HUES64 (cell line): ENCODE results near the gene PCDHGA6.
"Not testable (repeated sequence)": the region's sequence is repeated elsewhere in the genome, so short reads cannot be mapped to it uniquely, and the experiment has no call there.

Source experiments
- H3K27ac ChIP-seq: 2 replicates; pipeline ENCODE4 v1.7.0; 2013; ENCODE audit warnings: low read depth, low read length, inconsistent platforms
- H3K27me3 ChIP-seq: 2 replicates; pipeline ENCODE4 v1.6.1; 2013; ENCODE audit warnings: mild to moderate bottlenecking, low read length; ENCODE audit not compliant: insufficient read depth
- H3K36me3 ChIP-seq: 2 replicates; pipeline ENCODE4 v1.6.1; 2013; ENCODE audit warnings: mild to moderate bottlenecking, low read length; ENCODE audit not compliant: insufficient read depth
- H3K4me1 ChIP-seq: 2 replicates; pipeline ENCODE4 v1.6.1; 2013; ENCODE audit warnings: mild to moderate bottlenecking, low read length, moderate library complexity; ENCODE audit not compliant: insufficient read depth
- H3K4me3 ChIP-seq: 2 replicates; pipeline ENCODE4 v1.5.1; 2013; ENCODE audit warnings: mild to moderate bottlenecking, low read length, moderate library complexity
- H3K9ac ChIP-seq: 2 replicates; pipeline ENCODE4 v1.6.1; 2013; ENCODE audit warnings: mild to moderate bottlenecking, low read depth, low read length
- H3K9me3 ChIP-seq: 2 replicates; pipeline ENCODE4 v1.6.1; 2013; ENCODE audit warnings: low read depth, low read length; ENCODE audit not compliant: insufficient read depth
- WGBS: fragments of 150-250, 120-280 bp; methylation state at CpG from one replicate; pipeline ENCODE4 v1.1.7; 2013; ENCODE audit warnings: missing lambda C conversion rate; 5-methylcytosine and 5-hydroxymethylcytosine counted together

PCDHGA6 gene

GRCh38 chr5:141343953-141344463, 29.7 kb upstream of the PCDHGA6 start:
- 60% methylated on average over 31 of the region's 31 CpGs for WGBS
- no peaks in the 10 kb centered on the region; the same call in 1 of the 2 replicates for H3K27me3 ChIP-seq
- no peaks in the 10 kb centered on the region for H3K36me3 ChIP-seq
- H3K4me3 ChIP-seq, result peak overlapping the region; percentile 58
- peak overlapping the region; percentile 63 for H3K9ac ChIP-seq
- H3K4me1 ChIP-seq, result no peaks in the 10 kb centered on the region
- H3K27ac ChIP-seq, result peak overlapping the region; percentile 25; the same call in 1 of the 2 replicates
- H3K9me3 ChIP-seq, result peaks cover 43% of the 10 kb centered on the region

- Histone ChIP-seq H3K36me3 (no peaks in the 10 kb centered on the region), H3K4me1 (no peaks in the 10 kb centered on the region), H3K4me3 (no peak overlapping the region), H3K9ac (no peak overlapping the region), H3K27ac (no peak overlapping the region), H3K9me3 (peaks cover 37% of the 10 kb centered on the region), H3K27me3 (no peaks in the 10 kb centered on the region; the same call in 1 of the 2 replicates)
- WGBS, result 95% methylated on average over 20 of the region's 20 CpGs
Measured at GRCh38 chr5:141345327-141345726, 28.4 kb upstream of the PCDHGA6 start.

- not testable (repeated sequence) for H3K27me3 ChIP-seq, H3K4me3 ChIP-seq, H3K36me3 ChIP-seq, H3K27ac ChIP-seq, H3K9ac ChIP-seq, H3K4me1 ChIP-seq
- H3K9me3 ChIP-seq, result peaks cover 42% of the 10 kb centered on the region
- WGBS, result 95% methylated on average over 27 of the region's 35 CpGs
Measured at GRCh38 chr5:141346017-141346416, 27.7 kb upstream of the PCDHGA6 start.

GRCh38 chr5:141349917-141350619, 23.6 kb upstream of the PCDHGA6 start, which contains the start of gene PCDHGB1:
PCDHGB1 (plus strand) TSS chr5:141350099; CDS start chr5:141350261, 162 bp downstream.
- H3K27me3 ChIP-seq, result no peaks in the 10 kb centered on the region
- no peaks in the 10 kb centered on the region for H3K4me1 ChIP-seq
- H3K4me3 ChIP-seq, result peak within 1 kb of the TSS; percentile 43
- H3K9ac ChIP-seq, result no peak within 1 kb of the TSS; the same call in 1 of the 2 replicates
- 81% methylated on average over 29 of the region's 29 CpGs for WGBS
- peaks cover 57% of the 10 kb centered on the region for H3K9me3 ChIP-seq
- H3K27ac ChIP-seq, result no peak within 1 kb of the TSS
- H3K36me3 ChIP-seq, result no peaks in the 10 kb centered on the region

GRCh38 chr5:141351591-141351990, 22.1 kb upstream of the PCDHGA6 start:
- Histone ChIP-seq H3K27me3 (no peaks in the 10 kb centered on the region), H3K27ac (no peak overlapping the region), H3K9me3 (peaks cover 62% of the 10 kb centered on the region), H3K4me3 (no peak overlapping the region), H3K9ac (no peak overlapping the region), H3K36me3 (no peaks in the 10 kb centered on the region), H3K4me1 (no peaks in the 10 kb centered on the region)
- 96% methylated on average over 29 of the region's 36 CpGs for WGBS

- 95% methylated on average over 29 of the region's 29 CpGs for WGBS
- Histone ChIP-seq H3K36me3 (no peaks in the 10 kb centered on the region), H3K9me3 (peaks cover 54% of the 10 kb centered on the region), H3K4me1 (no peaks in the 10 kb centered on the region), H3K27ac (no peak within 1 kb of the TSS), H3K4me3 (no peak within 1 kb of the TSS), H3K9ac (no peak within 1 kb of the TSS), H3K27me3 (no peaks in the 10 kb centered on the region)
Measured at GRCh38 chr5:141354900-141355469, 18.7 kb upstream of the PCDHGA6 start, which contains the start of gene PCDHGA4. PCDHGA4 (plus strand) TSS chr5:141355021; CDS start chr5:141355108, 87 bp downstream.

GRCh38 chr5:141355641-141356040, 18.1 kb upstream of the PCDHGA6 start:
- Histone ChIP-seq H3K36me3 (peaks cover under 1% of the 10 kb centered on the region; the same call in 1 of the 2 replicates), H3K27me3 (no peaks in the 10 kb centered on the region), H3K9ac (no peak overlapping the region), H3K4me3 (no peak overlapping the region), H3K4me1 (no peaks in the 10 kb centered on the region), H3K9me3 (peaks cover 52% of the 10 kb centered on the region), H3K27ac (no peak overlapping the region)
- WGBS, result 96% methylated on average over 24 of the region's 24 CpGs

GRCh38 chr5:141356133-141356532, 17.6 kb upstream of the PCDHGA6 start:
- peaks cover 53% of the 10 kb centered on the region for H3K9me3 ChIP-seq
- H3K27ac ChIP-seq, result no peak overlapping the region
- peaks cover 4% of the 10 kb centered on the region; the same call in 1 of the 2 replicates for H3K36me3 ChIP-seq
- no peaks in the 10 kb centered on the region for H3K27me3 ChIP-seq
- H3K4me1 ChIP-seq, result no peaks in the 10 kb centered on the region
- H3K9ac ChIP-seq, result no peak overlapping the region
- no peak overlapping the region for H3K4me3 ChIP-seq
- WGBS, result 89% methylated on average over 5 of the region's 5 CpGs

GRCh38 chr5:141356950-141357349, 16.7 kb upstream of the PCDHGA6 start:
- no peak overlapping the region for H3K9ac ChIP-seq
- H3K27me3 ChIP-seq, result no peaks in the 10 kb centered on the region
- peaks cover 4% of the 10 kb centered on the region; the same call in 1 of the 2 replicates for H3K36me3 ChIP-seq
- H3K27ac ChIP-seq, result no peak overlapping the region
- H3K9me3 ChIP-seq, result peaks cover 52% of the 10 kb centered on the region
- 94% methylated on average over 19 of the region's 19 CpGs for WGBS
- H3K4me1 ChIP-seq, result no peaks in the 10 kb centered on the region
- no peak overlapping the region for H3K4me3 ChIP-seq

- Histone ChIP-seq H3K27ac (no peak within 1 kb of the TSS), H3K36me3 (peaks cover 7% of the 10 kb centered on the region; the same call in 1 of the 2 replicates), H3K9me3 (peaks cover 57% of the 10 kb centered on the region), H3K4me1 (0 out of 2 replicates have a peak, but pooled peaks cover 6% of the 10 kb centered on the region), H3K27me3 (no peaks in the 10 kb centered on the region), H3K4me3 (peak within 1 kb of the TSS; percentile 22), H3K9ac (no peak within 1 kb of the TSS)
- WGBS, result 93% methylated on average over 24 of the region's 24 CpGs
Measured at GRCh38 chr5:141359790-141360426, 13.8 kb upstream of the PCDHGA6 start, which contains the start of gene PCDHGB2. PCDHGB2 (plus strand) TSS chr5:141359994; CDS start chr5:141360136, 142 bp downstream.

GRCh38 chr5:141360685-141361084, 13.0 kb upstream of the PCDHGA6 start:
- Histone ChIP-seq H3K4me3 (no peak overlapping the region), H3K27me3 (no peaks in the 10 kb centered on the region), H3K27ac (no peak overlapping the region), H3K9ac (no peak overlapping the region), H3K36me3 (peaks cover 7% of the 10 kb centered on the region; the same call in 1 of the 2 replicates), H3K9me3 (peaks cover 57% of the 10 kb centered on the region), H3K4me1 (0 out of 2 replicates have a peak, but pooled peaks cover 6% of the 10 kb centered on the region)
- WGBS, result 97% methylated on average over 15 of the region's 15 CpGs
